ENCODE results near the gene SELENOP.

GRCh38 chr5:42751044-42751443, 60.6 kb downstream of the SELENOP start:
- TF ChIP-seq CTCF (IDR thresholded peaks at IDR 0.05; ENCODE audit: insufficient read depth, low read length, poor library complexity, severe bottlenecking): no peak
- no peak for TF ChIP-seq EZH2phosphoT487 (conservative IDR thresholded peaks at IDR 0.05; ENCODE audit: low read length)

Data from SU-DHL-6 (cell line).